Aorta (tissue), 5 donors: ENCODE measurements around the gene GRIK5. TPM values are rescaled to one million over a fixed set of nuclear protein-coding genes. Genes with fewer than 3 reads are reported as not detected.
"Not testable (repeated sequence)": the region's sequence is repeated elsewhere in the genome, so short reads cannot be mapped to it uniquely, and the experiment has no call there.

Experiments
- ATAC-seq: fragments of 200-7000 bp; cut with Tn5 transposase; one replicate; pipeline ENCODE4 v1.9.1; 2022; ENCODE audit warnings: moderate library complexity; ENCODE audit not compliant: low FRiP score
- DNase-seq, 2 donors: peaks; one replicate each; pipeline ENCODE4 v3.0.0-alpha.2; 2020
- H3K27ac ChIP-seq, 2 donors: one replicate each; pipeline ENCODE4 v1.5.1; 2013; ENCODE audit warnings: low read length in 2 of 2, mild to moderate bottlenecking in 2 of 2, moderate library complexity in 2 of 2, control low read depth in 1 of 2, inconsistent platforms in 1 of 2, low read depth in 1 of 2
- H3K27me3 ChIP-seq, 2 donors: one replicate each; pipeline ENCODE4 v1.6.1; 2013; ENCODE audit warnings: control low read depth in 1 of 2, low read length in 1 of 2, mild to moderate bottlenecking in 1 of 2, moderate library complexity in 1 of 2; ENCODE audit not compliant: insufficient read depth in 2 of 2, control insufficient read depth in 1 of 2
- H3K36me3 ChIP-seq, 2 donors: one replicate each; pipeline ENCODE4 v1.6.1; 2013; ENCODE audit warnings: control low read depth in 1 of 2, low read length in 1 of 2, mild to moderate bottlenecking in 1 of 2; ENCODE audit not compliant: insufficient read depth in 2 of 2, control insufficient read depth in 1 of 2
- H3K4me1 ChIP-seq, 2 donors: one replicate each; pipeline ENCODE4 v1.6.1; 2013; ENCODE audit warnings: low read length in 2 of 2, control low read depth in 1 of 2, mild to moderate bottlenecking in 1 of 2, moderate library complexity in 1 of 2; ENCODE audit not compliant: insufficient read depth in 2 of 2, control insufficient read depth in 1 of 2
- H3K4me3 ChIP-seq, 2 donors: one replicate each; pipeline ENCODE4 v1.5.1; 2013; ENCODE audit warnings: low read length in 2 of 2, control low read depth in 1 of 2, mild to moderate bottlenecking in 1 of 2
- H3K9me3 ChIP-seq: one replicate; pipeline ENCODE4 v1.6.1; 2013; ENCODE audit warnings: mild to moderate bottlenecking, low read length; ENCODE audit not compliant: control insufficient read depth
- WGBS, 2 donors: extraction: QIAGEN DNeasy Blood & Tissue Kit; methylation state at CpG; one replicate each; pipeline ENCODE4 v1.1.7; 2013; 5-methylcytosine and 5-hydroxymethylcytosine counted together
- intact Hi-C, 2 donors: fragments of 100-400 bp; cut with DNase I; formaldehyde crosslinking; loops; one replicate each; pipeline versions ENCODE4 v1.14.2 to v1.15.0; 2022
- polyA plus RNA-seq, 2 donors: library from polyadenylated mRNA; stranded (reverse); fragments of 200-250 nt; gene quantifications; one replicate each; pipeline ENCODE4 v1.2.3, GENCODE V29; 2013
- total RNA-seq, 2 donors: library from RNA; stranded (reverse); fragmentation: NEBNext Ultra II Directional; extraction: Animal tissue kit (Norgen Biotek cat#: 25700); gene quantifications; one replicate each; pipeline ENCODE4 v1.2.1, GENCODE V29; 2021
- donor health status: healthy with polysubstance abuse.
- donor health status: Bipolar disorder and iron deficiency.
- donor health status: DM: no; HTN: no; CAD: no.
- donor health status: DM: no; HTN: no; CAD: no.
- donor health status: DM: yes; HTN: yes; CAD: no.

GRIK5 gene
- total and polyA plus RNA-seq, 4 donors = 3.5 to 39.0 (median 22.7) TPM

DNA sequence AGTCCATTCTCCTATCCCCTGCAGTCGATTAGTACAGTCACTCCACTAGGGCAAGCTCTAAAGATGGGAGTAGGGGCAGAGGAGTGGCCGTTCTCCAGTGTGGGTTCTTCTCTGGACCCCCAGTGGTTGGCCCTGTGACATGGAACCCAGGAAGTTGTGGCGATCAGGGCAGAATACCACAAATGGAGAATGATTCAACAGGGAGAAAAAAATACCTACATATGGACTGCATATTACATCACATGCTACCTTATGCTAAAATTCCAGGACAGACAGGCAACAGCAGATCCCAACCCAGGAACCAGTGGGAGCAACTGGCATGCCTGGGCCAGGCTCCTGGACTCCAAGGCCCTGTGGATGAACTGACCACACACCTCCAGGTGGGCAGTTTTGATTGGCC lies 41.8 kb upstream of the GRIK5 start:
- Histone ChIP-seq H3K27me3 (no peaks in the 10 kb centered on the region), H3K36me3 (peaks cover 0 to 4% of the 10 kb centered on the region in 2 donors), H3K27ac (no peak overlapping the region), H3K4me3 (no peak overlapping the region), H3K9me3 (no peaks in the 10 kb centered on the region), H3K4me1 (no peaks in the 10 kb centered on the region)
- ATAC-seq (no peak), DNase-seq (no peak)
- intact Hi-C loops = loop anchor here in 1 of 2 donors (2.0 kb wide), 1 partner anchor 17 kb away; no protein-coding TSS in a partner anchor
- WGBS, 2 donors = 77 to 83% methylated on average over 3 of the region's 3 CpGs

DNA sequence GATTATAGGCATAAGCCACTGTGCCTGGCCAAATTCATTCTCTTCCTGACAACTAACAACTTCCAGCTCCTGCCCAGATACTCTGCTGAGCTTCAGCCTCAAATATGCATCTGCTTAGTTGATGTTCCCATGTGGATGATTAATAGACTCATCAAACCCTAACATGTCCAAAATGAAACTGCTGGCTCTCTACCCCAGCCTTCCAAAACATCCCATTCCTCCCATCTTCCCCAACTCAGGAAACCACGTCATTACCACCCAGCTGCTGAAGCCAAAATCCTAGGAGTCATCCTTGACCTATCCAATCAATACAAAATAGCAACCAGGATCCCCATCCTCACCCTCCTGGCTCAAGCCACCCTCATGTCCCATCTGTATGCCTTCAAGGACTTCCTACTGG lies 41.4 kb upstream of the GRIK5 start:
- H3K9me3 ChIP-seq = no peaks in the 10 kb centered on the region
- no peaks in the 10 kb centered on the region for H3K36me3 ChIP-seq
- DNase-seq = no peak
- no peaks in the 10 kb centered on the region for H3K27me3 ChIP-seq
- no peak overlapping the region for H3K4me3 ChIP-seq
- no peak for ATAC-seq
- 56 to 69% methylated on average over 1 of the region's 1 CpG for WGBS, 2 donors
- H3K4me1 ChIP-seq = no peaks in the 10 kb centered on the region
- H3K27ac ChIP-seq = no peak overlapping the region
- intact Hi-C loops = no loop called here

DNA sequence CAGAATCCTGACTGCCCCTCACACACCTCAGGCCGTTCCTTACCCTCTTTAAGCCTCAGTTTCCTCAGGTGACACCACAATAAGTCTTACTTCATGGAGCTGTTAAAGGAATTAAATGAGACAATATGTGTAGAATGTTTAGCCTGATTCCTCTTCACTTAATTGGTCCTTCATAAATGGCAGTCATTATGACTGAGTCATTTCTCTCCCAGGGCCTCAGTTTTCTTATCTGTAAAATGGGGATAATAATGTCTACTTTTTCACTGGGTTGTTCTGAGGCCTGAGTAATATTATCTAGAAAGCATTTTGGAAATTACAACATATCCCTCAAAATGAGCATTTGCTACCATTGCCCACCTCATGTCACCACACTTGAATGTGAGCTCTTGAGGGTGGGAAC lies 40.7 kb upstream of the GRIK5 start:
- ATAC-seq (no peak), DNase-seq (no peak)
- H3K4me1 ChIP-seq = no peaks in the 10 kb centered on the region
- WGBS, 2 donors = 67 to 76% methylated on average over 1 of the region's 1 CpG
- H3K36me3 ChIP-seq = no peaks in the 10 kb centered on the region
- intact Hi-C loops = no loop called here
- no peak overlapping the region for H3K4me3 ChIP-seq
- no peaks in the 10 kb centered on the region for H3K9me3 ChIP-seq
- H3K27me3 ChIP-seq = no peaks in the 10 kb centered on the region
- no peak overlapping the region for H3K27ac ChIP-seq

DNA sequence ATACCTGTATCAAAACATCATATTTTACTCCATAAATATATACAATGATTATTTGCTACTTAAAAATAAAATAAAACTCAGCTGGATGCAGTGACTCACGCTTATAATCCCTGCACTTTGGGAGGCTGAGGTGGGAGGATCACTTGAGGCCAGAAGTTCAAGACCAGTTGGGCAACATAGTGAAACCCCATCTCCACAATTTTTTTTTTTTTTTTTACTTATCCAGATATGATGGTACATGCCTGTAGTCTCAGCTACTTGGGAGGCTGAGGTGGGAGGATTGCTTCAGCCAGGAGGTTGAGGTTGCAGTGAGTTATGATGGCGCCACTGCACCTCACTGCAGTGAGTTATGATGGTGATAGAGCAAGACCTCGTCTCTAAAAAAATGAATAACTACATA lies 39.9 kb upstream of the GRIK5 start:
- 75 to 82% methylated on average over 3 of the region's 3 CpGs for WGBS, 2 donors
- no peaks in the 10 kb centered on the region for H3K27me3 ChIP-seq
- H3K9me3 ChIP-seq = no peaks in the 10 kb centered on the region
- no peak overlapping the region for H3K27ac ChIP-seq
- no peaks in the 10 kb centered on the region for H3K36me3 ChIP-seq
- no peak overlapping the region for H3K4me3 ChIP-seq
- DNase-seq (no peak), ATAC-seq (no peak)
- H3K4me1 ChIP-seq = no peaks in the 10 kb centered on the region
- intact Hi-C loops = no loop called here

DNA sequence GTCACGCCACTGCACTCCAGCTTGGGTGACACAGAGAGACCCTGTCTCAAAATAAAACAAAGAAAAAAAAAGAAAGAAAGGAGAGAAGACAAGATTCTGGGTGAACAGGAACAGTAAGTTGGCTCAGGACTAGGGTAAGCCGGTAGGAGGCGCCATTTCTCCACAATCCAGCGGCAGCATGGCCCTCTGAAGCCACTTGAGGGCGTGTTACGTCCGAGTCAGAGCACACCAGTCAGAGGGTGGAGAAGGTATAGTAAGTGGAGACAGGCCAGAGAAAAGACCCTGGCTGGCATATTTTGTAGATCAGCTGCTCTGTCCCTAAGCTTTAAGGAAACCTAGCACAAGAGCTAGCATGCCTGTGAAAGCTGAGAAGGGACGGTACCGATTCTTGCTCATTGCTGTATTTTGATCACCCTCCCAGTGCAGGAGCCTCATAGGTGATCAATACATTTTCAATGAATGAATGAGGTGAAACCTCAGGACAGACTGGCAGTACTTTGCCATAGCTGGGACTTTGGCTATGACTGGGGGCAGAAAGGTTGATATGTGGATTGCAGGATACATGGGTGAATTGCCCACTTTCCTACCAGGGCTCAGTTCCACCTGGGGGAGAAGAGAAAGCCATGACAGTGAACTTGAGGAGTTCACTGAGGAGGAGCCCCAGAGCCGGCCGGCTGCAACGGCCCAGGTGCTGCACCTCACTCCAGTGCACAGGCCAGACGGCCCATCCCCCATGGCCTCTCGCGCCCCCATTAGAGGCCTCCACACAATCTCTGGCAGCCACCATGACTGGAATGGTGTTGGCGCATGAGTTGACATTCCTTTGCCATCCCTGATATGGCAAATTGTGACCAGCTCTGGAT lies 38.8 kb upstream of the GRIK5 start:
- Histone ChIP-seq H3K4me3 (no peak overlapping the region), H3K9me3 (no peaks in the 10 kb centered on the region), H3K36me3 (no peaks in the 10 kb centered on the region), H3K4me1 (no peaks in the 10 kb centered on the region), H3K27ac (no peak overlapping the region), H3K27me3 (no peaks in the 10 kb centered on the region)
- intact Hi-C loops = loop anchor here in 1 of 2 donors (1.0 kb wide), 1 partner anchor 76 kb away; no protein-coding TSS in a partner anchor
- DNase-seq (peak; percentile 90 to 92), ATAC-seq (peak; percentile 86)
- WGBS, 2 donors = 21 to 26% methylated on average over 16 of the region's 16 CpGs

DNA sequence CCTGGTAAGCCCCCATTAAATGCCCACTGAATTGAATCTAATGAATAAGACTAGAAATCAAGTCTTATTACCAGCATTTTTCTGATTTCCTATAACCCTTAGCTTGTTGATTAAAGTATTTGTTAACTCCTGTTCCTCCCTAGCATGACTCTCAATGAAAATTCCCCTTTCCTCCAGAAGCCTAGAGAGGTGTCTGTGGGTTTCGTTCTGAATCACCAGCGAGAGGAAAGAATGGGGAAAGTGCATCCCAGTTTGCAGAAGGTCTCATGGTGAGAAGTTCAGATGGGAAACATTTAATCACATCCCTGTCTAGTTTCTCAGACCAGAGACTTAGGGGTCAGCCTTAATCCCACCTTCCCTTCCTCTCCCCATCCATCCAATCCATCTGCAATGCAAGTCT lies 35.4 kb upstream of the GRIK5 start:
- Histone ChIP-seq H3K4me3 (no peak overlapping the region), H3K36me3 (no peaks in the 10 kb centered on the region), H3K9me3 (no peaks in the 10 kb centered on the region), H3K27ac (no peak overlapping the region), H3K27me3 (no peaks in the 10 kb centered on the region), H3K4me1 (no peaks in the 10 kb centered on the region)
- ATAC-seq (no peak), DNase-seq (no peak)
- 71 to 75% methylated on average over 2 of the region's 2 CpGs for WGBS, 2 donors
- intact Hi-C loops = no loop called here

DNA sequence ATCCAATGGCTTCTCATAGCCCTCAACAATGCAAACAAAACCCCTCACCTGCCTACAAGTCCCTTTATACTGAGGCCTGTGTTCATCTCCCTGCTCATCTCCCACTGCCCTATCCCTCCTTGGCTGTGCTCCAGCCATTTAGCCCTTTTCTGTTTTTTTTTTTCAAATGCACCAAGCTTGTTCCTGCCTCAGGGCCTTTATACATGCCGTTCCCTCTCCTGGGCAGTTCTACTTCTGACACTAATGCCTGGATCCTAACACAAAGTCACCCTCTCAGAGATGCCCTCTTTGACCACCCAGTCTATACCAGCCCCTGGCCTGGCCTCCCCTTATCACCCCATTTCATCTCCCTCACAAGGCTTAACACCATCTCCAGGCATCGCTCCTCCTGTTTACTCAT lies 32.9 kb upstream of the GRIK5 start:
- Histone ChIP-seq H3K36me3 (no peaks in the 10 kb centered on the region), H3K27ac (no peak overlapping the region), H3K9me3 (no peaks in the 10 kb centered on the region), H3K4me1 (no peaks in the 10 kb centered on the region), H3K4me3 (no peak overlapping the region), H3K27me3 (no peaks in the 10 kb centered on the region)
- ATAC-seq (no peak), DNase-seq (no peak)
- intact Hi-C loops = no loop called here
- 89 to 96% methylated on average over 2 of the region's 2 CpGs for WGBS, 2 donors

DNA sequence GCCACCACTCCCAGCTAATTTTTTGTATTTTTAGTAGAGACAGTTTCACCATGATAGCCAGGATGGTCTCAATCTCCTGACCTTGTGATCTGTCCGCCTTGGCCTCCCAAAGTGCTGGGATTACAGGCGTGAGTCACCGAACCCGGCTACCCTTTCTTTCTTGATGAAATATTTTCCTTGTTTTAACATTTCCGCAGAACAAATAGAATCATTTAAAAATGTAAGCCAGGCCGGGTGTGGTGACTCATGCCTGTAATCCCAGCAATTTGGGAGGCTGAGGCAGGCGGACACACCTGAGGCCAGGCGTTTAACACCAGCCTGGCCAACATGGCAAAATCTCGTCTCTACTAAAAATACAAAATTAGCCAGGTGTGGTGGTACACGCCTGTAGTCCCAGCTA lies 30.2 kb upstream of the GRIK5 start:
- H3K9me3 ChIP-seq, ATAC-seq, H3K27me3 ChIP-seq, intact Hi-C loops, H3K27ac ChIP-seq, H3K36me3 ChIP-seq, H3K4me1 ChIP-seq, H3K4me3 ChIP-seq, DNase-seq: not testable (repeated sequence)
- 86 to 91% methylated on average over 10 of the region's 10 CpGs for WGBS, 2 donors

DNA sequence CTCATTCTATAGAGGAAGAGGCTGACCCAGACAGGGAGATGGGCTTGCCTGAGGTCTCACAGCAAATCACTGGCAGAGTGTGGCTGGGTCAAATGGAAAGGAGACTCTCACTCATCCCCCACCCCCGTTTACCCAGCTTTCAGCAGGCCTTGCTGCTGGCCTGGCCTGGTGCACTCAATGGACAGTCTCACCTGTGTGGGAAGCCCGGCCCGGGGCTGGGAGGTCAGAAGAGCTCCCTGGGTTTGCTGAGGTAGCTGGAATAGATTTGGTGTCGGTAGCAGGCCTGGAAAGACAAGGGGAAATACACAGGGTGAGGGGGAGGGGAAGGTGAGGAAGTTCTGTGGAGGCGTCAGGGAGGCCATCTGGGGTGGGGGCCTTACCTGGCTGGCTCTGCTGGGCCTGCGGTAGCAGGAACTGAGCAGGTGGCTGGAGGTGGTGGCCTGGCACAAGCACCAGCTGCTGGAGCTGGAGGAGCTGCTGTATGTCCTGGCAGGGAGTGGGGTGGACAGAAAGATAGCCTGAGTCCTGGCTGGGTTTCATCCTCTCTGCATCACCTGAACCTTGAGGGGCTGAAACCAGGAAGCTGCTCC lies 29.4 kb upstream of the GRIK5 start:
- H3K27me3 ChIP-seq = no peaks in the 10 kb centered on the region
- H3K36me3 ChIP-seq = no peaks in the 10 kb centered on the region
- intact Hi-C loops = no loop called here
- H3K9me3 ChIP-seq = no peaks in the 10 kb centered on the region
- H3K27ac ChIP-seq = no peak overlapping the region
- H3K4me1 ChIP-seq = no peaks in the 10 kb centered on the region
- WGBS, 2 donors = 65 to 67% methylated on average over 6 of the region's 6 CpGs
- H3K4me3 ChIP-seq = no peak overlapping the region
- no peak for ATAC-seq
- no peak for DNase-seq
